GM18873 (cell line): ENCODE measurements around the gene VNN1.
A peak's percentile ranks its signal among the peaks of the same experiment; 100 is the strongest.
"Not testable (repeated sequence)": the region's sequence is repeated elsewhere in the genome, so short reads cannot be mapped to it uniquely, and the experiment has no call there.

Source experiments
- ATAC-seq: cut with Tn5 transposase; IDR thresholded peaks from one replicate; pipeline ENCODE4 v1.9.1; 2021; ENCODE audit warnings: mild to moderate bottlenecking, moderate library complexity, moderate number of reproducible peaks; ENCODE audit not compliant: unreplicated experiment, low FRiP score

Gene VNN1

DNA sequence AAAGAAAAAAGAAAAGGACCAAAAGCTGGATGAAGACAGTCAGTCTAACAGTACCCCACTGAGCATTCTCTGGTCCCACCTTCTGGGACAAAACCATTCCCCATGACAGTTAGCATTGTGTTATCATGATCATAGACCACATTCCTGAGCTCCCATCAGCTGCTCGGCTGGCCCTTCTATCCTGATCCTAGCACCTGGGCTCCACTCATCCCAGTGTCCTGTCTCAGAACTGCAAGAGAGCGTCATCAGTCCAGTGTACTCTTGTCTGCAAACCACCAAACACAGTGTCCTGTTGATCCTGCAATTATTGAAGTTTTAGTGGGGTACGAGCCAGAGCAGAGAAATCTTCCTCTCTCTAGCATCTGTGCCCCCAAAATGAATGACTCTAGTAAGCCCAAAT is 38.9 kb downstream of the VNN1 start:
- no peak for ATAC-seq

DNA sequence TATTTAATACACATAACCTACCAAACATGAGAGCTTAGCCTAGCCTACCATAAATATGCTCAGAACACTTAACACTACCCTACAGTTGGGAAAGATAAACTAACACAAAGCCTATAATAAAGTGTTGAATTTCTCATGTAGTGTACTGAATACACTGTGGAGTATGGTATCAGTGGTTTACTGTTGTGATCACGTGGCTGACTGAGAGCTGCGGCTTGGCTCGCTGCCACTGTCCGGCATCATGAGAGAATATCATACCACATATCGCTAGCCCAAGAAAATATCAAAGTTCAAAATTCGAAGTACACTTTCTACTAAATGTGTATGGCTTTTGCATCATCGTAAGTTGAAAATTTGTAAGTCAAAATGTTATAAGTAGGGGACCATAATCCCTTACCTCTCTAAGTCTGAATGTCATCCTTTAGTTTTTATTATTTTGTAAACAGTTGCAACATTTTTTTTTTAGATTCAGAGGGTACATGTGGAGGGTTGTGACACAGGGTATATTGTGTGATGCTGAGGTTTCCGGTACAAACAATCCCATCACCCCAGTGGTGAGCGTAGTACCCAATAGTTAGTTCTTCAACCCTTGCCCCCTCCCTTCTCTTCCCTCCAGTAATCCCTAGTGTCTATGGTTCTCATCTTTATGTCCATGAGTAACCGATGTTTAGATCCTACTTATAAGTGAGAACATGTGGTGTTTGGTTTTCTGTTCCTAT is 40.3 kb downstream of the VNN1 start:
- no peak for ATAC-seq

DNA sequence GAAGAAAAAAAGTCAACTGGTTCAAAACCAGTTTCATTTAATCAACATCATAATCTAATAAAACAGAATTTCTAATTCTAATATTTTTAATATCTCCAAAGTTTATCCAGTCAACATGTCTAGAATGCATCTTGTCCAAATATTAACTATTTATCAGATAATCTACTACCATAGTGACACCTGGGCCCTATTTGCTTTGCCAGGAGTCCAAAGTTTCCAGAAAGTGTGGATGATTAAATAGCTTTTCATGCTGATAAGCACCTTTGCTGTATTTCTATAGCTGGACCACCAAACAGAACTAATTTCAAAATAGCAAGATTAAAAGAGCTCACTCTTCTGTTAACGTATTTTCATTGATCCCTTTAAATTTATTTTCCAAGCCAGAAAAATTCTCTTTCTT is 42.6 kb downstream of the VNN1 start:
- no peak for ATAC-seq

DNA sequence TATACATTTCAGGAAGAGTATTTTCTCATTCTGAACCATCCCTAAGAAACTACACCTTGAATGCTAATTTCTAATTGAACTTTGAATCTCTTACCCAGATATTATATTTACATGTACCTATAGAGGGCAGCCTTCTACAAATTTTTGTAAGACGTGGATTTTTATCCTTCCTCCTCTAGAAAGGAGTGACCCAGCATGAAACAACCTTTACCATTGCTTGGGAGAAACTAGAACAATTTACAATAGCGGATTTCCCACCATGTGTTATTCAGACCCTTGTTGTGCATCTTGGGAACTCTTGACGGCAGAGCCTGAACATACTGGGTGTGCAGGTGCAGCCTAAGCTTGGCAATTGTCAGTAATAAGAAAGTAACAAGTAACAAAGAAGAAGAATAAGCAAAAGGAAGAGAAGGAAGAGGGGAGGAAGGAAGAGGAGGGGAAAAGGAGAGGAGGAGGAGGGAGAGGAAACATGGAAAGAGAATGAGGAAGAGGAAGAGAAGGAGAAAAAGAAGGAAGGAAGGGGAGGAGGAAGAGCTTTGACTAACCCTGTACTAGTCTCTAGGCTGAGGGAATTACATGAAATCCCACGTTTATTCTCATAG is 44.1 kb downstream of the VNN1 start:
- no peak for ATAC-seq

DNA sequence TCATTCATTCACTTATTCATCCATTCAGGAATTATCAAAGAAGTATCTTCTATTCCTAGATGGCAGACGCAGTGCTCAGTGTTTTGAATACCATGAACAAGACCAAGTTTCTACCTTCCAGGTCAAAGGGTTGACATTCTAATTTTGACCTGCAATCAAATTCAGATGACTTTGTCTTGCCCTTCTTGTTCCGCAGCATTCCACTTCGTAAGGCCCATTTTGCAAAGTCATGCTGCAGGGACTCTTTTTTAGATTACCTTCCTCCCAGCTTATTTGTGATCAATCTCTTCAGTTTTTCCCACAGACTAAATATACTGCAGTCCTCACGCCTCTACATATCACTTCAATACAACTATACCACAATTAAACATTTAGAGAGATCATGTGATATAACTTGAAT is 47.7 kb downstream of the VNN1 start:
- ATAC-seq, result no peak

DNA sequence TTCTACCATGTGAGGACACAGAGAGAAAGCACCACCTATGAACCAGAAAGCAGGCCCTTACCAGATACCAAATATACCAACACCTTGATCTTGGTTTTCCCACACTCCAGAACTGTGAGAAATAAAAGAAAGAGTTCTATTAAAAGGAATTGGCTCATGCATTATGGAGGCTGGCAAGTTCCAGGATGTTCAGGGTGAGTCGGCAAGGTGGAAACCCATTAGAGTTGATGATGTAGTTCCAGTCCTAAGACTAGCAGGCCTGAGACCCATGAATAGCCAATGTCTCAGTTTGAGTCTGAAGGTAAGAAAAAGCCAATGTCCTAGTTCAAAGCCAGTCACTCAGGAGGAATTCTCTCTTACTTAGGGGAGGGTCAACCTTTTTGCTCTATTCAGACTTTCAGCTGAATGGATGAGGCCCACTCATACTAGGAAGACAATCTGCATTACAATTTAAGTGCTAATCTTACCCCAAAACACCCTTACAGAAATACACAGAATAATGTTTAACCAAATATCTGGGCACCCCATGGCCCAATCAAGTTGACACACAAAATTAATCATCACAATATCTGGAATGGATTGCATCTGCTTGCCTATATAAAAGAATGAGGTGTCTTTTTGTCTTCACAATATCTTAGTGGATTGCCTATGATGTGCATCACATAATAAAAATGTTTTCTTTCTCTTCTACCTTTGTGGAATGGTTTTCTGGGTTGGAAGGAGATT is 49.4 kb downstream of the VNN1 start:
- ATAC-seq, result no peak

DNA sequence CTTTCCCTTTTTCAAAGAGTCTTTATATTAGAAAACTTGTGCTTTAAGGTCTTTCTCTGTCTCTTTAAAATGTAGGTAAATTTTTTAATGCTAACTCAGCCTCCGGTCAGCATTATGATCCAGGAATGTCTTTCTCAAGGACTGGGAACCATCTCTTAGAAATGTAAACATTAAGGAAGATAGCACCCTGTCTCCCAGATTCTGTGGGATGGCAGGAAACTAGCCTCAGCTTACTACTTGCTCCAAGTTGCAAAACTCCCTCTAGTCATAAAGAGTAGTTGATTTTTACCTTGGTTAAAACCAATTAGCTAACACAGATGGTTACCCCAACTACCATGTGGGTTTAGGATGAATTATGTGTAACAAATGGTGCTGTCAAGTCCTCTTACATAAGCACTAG is 50.2 kb downstream of the VNN1 start:
- ATAC-seq, result no peak

DNA sequence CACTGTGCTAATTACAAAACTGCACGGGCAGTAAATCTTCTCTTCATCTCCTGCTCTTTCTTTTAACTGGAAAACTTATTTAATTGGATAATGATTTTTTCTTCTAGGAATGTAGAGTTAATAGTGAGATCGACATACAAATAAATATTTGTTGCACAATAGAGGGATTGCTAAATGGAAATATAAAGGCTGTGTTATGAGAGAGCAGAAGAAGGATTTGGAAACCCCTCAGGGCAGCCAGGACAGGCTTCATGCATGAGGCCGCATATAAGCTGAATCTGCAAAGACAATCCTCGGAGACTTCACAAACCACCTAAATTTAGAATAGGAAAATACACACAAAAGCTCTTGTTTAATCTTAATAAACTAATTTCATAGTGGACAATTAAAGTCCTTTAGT is 51.9 kb downstream of the VNN1 start:
- ATAC-seq, result no peak

DNA sequence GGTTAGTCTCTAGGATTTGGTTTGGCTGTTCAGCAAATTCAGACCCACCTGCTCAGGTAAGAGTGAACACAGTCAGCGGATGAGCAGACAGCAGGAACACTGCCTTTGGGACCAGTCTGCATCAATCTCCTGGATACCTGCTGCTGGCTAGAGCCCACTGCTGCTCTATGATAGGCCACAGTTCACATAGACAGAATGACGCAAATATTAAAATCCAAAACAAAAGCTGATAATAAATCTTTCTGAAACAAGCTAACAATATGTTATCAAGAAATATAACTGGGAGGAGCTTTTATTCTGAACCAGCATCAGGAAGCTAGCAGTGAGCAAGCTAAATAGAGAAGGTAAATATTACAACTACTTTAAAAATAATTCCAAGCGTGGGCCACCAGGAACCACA is 54.8 kb downstream of the VNN1 start, which contains the start of gene TAAR1:
TAAR1 (minus strand) TSS at position 101 of the 400 bp plus-strand sequence. CDS start 13,179 bp downstream, outside the sequence.
- ATAC-seq, result no peak

DNA sequence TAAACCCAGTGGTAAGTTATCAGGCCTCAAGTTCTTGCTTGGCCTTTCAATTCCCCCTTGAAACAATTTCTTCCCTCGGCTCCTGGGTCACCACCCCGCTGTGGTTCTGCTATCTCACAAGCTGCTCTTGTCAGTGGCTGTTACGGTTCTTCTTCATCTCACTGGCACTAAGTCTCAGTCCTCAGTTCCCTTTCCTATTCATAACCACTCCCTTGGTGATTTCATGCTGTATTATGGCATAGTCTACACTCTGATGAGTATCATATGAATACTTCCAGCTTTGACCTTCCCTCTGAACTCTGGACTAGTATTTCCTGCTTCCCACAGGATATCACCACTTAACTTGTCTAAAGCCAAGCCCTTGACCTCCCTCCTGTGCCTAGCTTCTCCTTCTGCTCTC is 62.8 kb downstream of the VNN1 start:
- no peak for ATAC-seq

DNA sequence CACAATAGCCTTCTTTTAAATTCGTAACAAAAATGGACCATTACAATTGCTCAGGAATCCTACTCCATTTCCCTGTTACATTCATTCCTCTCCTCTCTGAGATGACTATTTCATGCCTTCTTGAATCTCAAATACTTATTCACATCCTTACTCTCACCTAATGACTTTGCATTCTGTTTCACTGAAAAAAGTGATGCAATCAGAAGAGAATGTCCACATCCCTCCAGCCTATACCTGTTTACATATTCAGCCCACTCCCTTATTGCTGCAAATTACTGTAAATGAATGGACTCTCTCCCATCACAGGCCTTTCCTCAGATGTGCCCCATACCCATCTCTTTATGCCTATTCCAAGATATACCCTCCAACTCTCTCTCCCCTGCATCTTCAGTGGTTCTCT is 63.4 kb downstream of the VNN1 start:
- ATAC-seq, result no peak

DNA sequence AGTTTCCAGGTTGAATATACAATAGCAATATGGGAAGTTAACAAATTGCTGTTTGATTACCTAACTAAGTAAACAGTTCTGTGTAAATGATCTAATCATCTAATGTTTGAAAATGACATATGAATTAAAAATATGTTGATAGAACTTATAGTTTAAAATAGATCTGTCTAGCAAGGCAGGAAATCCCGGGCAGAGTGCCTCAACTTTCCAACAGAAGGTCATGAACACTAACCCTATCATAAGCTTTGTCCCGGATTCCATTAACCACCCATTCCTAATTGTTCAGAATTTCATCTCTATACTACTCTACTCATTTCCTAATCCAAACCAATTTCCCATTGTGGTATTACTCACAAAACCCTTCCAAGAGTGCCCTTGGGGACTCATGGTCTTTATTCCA is 65.0 kb downstream of the VNN1 start:
- ATAC-seq, result no peak

DNA sequence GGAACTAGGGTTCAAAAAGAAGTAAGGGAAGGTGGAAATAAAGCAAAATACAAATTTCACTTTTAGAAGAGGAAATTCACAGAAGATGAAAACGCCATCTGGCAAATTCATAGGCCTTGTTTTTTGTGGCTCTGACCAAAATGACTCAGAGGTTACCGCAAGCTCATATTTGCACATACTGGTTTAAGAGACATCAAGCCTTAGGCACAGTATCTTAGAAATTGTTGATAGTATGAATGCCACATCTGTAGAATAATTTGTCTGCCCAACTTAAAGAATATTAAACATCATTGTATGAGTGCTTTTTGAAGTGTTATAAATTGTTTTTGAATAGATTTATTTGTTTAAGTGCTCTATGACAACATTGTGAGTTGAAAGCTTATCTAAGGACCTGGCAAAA is 65.5 kb downstream of the VNN1 start:
- peak; percentile 79 for ATAC-seq

DNA sequence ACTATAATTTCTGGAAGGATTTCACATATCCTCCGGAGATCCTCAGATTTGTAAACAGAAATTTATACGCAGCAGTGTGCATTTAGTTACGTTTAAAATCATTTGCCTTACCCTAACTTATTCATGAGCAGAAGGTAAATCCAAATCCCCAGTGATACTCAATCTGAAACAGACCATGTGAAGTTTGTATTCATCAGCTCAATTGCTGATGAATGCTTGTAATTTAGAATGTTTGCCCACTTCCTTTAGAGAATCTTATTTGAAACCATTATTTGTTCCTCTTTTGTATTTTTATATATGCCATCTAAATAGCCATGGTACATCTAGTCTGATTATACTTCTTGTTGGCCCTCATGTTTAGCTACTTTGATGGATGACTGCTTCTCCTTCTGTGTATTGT is 70.3 kb downstream of the VNN1 start:
- ATAC-seq, result no peak

DNA sequence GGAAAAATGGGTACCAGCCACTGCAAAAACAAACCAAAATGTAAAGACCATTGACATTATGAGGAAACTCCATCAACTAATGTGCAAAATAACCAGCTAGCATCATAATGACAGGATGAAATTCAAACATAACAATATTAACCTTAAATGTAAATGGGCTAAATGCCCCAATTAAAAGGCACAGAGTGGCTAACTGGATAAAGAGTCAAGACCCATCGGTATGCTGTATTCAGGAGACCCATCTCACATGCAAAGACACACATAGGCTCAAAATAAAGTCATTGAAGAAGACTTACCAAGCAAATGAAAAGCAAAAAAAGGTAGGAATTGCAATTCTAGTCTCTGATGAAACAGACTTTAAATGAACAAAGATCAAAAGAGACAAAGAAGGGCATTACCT is 76.7 kb downstream of the VNN1 start:
- ATAC-seq, result not testable (repeated sequence)

DNA sequence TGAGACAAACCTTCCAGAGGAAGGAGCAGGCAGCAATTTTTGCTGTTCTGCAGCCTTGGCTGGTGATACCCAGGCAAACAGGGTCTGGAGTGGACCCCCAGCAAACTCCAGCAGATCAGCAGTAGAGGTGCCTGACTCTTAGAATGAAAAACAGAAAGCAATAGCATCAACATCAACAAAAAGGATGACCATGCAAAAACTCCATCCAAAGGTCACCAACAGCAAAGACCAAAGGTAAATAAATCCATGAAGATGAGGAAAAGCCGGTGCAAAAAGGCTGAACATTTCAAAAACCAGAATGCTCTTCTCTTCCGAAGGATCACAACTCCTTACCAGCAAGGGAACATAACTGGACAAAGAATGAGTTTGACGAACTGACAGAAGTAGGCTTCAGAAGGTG is 77.9 kb downstream of the VNN1 start:
- not testable (repeated sequence) for ATAC-seq

DNA sequence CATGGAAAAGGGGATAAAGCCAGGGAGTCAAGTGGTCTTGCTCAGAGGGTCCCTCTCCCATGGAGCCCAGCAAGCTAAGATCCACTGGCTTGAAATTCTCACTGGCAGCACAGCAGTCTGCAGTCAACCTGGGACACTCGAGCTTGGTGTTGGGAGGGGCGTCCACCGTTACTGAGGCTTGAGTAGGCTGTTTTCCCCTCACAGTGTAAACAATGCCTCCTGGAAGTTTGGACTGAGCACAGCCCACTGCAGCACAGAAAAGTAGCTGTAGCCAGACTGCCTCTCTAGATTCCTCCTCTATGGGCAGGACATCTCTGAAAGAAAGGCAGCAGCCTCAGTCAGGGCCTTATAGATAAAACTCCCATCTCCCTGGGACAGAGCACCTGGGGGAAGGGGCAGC is 78.6 kb downstream of the VNN1 start:
- ATAC-seq, result not testable (repeated sequence)

DNA sequence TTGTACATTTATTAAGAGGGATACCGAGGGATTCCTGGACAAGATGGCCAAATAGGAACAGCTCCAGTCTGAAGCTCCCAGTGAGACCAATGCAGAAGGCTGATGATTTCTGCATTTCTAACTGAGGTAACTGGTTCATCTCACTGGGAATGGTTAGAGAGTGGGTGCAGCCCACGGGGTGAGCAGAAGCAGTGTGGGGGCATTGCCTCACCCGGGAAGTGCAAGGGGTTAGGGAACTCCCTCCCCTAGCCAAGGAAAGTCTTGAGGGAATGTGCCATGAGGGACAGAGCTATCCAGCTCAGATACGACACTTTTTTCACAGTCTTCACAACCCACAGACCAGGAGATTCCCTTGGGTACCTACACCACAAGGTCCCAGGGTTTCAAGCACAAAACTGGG is 79.1 kb downstream of the VNN1 start:
- ATAC-seq, result no peak

DNA sequence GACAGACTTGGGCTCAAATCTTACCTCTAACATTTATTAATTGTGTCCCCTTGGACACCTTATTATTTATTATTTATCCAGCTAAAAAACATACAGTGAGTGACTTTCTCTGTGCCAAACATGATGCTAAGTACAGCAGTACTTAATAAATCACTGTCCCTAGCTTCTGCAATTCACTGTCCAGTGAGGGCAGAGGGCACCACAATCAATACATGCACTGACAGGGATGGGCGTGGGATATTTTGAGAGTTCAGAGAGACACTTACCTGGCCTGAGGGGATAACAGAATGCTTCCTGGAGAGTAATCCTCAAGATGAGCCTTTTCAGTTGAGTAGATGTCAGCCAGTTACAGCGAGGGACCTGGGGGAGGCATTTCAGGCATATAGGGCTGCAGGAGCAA is 80.5 kb downstream of the VNN1 start:
- ATAC-seq, result no peak
